ENCODE data around the gene RASL12. TPM values are rescaled to one million over a fixed set of nuclear protein-coding genes. Genes with fewer than 3 reads are reported as not detected.
"Not testable (repeated sequence)": the region's sequence is repeated elsewhere in the genome, so short reads cannot be mapped to it uniquely, and the experiment has no call there.

The RASL12 gene
- total RNA-seq, 1 donor from 2014 or later: 19.7 TPM

DNA sequence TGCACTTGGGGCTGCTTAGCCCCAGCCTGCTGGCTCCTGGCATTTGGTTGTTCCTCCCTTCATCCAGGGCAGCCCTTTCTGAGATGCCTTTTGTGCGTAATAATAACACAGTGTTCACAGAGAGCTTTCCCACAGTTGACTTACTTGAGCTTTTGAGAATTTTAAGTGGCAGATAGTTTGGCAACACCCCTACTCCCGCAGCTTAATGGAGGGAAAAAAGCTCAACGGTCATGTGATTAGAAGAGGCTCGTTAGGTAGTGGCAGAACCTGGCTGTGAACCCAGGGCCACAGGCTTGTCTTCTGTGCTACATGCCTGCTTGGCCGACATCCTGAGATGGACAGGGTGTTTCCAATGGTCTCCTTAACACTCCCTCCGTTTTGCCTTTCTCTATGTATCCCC is 13.5 kb upstream of the RASL12 start:
- DNase-seq (no peak), ATAC-seq (ENCODE audit: poor library complexity) (peak; percentile 55)
- intact Hi-C loops (cut with DNase I): loop anchor here (10.0 kb wide), 1 partner anchor 46 kb away; no protein-coding TSS in a partner anchor

DNA sequence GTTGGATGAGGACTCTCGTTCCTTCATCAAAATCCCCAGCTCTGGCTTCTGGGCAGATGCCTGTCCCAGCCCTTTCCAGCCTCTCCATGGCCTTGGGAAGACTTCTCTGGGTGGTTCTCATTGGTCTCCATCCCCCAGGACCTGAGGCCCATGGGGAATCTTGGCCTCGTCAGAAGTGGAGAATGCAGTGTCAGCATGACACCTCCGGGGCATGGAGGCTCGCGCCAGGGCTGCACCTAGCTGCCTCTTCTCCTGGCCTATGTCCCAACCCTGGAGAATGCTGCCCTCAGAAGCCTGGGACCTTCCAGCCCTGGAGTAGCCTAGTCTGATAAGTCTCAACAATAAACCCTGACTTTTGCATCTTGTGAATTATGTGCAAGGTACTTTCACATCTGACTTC is 11.8 kb upstream of the RASL12 start:
- intact Hi-C loops (cut with DNase I): no loop called here

DNA sequence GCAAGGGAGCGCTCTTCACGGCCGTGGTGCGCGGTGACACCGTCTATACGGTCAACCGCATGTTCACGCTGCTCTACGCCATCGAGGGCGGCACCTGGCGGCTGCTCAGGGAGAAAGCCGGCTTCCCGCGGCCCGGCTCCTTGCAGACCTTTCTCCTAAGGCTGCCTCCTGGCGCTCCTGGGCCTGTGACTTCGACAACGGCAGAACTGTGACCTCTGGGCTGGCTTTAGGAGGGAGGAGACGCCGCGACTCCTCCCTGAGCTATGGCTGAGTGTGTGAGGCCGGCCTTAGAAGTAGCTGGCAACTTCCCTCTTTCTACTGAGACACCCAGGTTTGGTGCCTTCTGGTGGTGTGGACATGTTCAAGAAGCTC is 10.2 kb upstream of the RASL12 start:
- DNase-seq: peak; percentile 85
- intact Hi-C loops (cut with DNase I): no loop called here
- ATAC-seq (ENCODE audit: poor library complexity): peak; percentile 63

More for the DNA sequence above, 11.8 kb upstream of the RASL12 start:
- ATAC-seq (ENCODE audit: poor library complexity): no peak
- DNase-seq: no peak

DNA sequence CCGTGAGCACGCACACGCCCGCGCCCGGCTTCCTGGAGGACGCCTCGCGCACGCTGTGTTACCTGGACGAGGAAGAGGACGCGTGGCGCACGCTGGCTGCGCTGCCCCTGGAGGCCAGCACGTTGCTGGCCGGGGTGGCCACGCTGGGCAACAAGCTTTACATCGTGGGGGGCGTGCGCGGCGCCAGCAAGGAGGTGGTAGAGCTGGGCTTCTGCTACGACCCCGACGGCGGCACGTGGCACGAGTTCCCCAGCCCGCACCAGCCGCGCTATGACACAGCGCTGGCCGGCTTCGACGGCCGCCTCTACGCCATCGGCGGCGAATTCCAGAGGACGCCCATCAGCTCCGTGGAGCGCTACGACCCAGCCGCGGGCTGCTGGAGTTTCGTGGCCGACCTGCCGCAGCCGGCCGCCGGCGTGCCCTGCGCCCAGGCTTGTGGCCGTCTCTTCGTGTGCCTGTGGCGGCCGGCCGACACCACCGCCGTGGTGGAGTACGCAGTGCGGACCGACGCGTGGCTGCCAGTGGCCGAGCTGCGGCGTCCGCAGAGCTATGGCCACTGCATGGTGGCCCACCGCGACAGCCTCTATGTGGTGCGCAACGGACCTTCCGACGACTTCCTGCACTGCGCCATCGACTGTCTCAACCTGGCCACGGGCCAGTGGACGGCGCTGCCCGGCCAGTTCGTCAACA is 9.6 kb upstream of the RASL12 start:
- no peak for DNase-seq
- intact Hi-C loops (cut with DNase I): no loop called here
- no peak for ATAC-seq (ENCODE audit: poor library complexity)

DNA sequence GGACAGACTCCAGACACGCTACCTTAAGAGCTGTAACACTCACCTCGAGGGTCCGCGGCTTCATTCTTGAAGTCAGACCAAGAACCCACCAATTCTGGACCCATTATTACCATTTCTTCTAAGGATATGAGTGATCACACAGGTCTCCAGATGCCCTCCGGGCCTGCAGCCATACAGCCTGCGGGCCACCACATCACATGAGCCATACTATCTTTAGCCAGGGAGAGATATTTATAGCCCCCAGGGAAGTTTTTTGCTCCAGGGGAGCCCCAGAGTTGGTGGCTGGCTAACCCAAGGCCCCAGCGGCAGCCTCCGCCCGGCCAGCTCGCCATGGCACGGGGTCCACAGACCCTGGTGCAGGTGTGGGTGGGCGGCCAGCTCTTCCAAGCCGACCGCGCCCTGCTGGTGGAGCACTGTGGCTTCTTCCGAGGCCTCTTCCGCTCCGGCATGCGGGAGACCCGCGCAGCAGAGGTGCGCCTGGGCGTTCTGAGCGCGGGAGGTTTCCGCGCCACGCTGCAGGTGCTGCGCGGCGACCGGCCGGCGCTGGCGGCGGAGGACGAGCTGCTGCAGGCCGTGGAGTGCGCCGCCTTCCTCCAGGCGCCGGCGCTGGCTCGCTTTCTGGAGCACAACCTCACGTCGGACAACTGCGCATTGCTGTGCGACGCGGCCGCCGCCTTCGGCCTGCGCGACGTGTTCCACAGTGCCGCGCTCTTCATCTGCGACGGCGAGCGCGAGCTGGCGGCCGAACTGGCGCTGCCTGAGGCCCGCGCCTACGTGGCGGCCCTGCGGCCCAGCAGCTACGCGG is 8.9 kb upstream of the RASL12 start, which contains the start of gene KBTBD13:
TSS of gene KBTBD13 (plus strand) at position 261 of the 805 bp plus-strand sequence. CDS start at position 331, 70 bp downstream.
- peak; percentile 81 for ATAC-seq (ENCODE audit: poor library complexity)
- intact Hi-C loops (cut with DNase I): no loop called here
- DNase-seq: no peak

DNA sequence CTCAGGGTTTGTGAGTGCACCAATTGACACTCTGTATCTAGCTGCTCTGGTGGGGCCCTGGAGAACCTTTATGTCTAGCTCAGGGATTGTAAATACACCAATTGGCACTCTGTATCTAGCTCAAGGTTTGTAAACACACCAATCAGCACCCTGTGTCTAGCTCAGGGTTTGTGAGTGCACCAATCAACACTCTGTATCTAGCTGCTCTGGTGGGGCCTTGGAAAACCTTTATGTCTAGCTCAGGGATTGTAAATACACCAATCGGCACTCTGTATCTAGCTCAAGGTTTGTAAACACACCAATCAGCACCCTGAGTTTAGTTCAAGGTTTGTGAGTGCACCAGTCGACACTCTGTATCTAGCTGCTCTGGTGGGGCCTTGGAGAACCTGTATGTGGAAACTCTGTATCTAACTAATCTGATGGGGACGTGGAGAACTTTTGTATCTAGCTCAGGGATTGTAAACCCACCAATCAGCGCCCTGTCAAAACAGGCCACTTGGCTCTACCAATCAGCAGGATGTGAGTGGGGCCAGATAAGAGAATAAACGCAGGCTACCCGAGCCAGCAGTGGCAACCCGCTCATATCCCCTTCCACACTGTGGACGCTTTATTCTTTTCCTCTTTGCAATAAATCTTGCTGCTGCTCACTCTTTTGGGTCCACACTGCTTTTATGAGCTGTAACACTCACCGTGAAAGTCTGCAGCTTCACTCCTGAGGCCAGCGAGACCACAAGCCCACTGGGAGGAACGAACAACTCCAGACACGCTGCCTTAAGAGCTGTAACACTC is 8.0 kb upstream of the RASL12 start:
- ATAC-seq (ENCODE audit: poor library complexity); DNase-seq; intact Hi-C loops (cut with DNase I): not testable (repeated sequence)

DNA sequence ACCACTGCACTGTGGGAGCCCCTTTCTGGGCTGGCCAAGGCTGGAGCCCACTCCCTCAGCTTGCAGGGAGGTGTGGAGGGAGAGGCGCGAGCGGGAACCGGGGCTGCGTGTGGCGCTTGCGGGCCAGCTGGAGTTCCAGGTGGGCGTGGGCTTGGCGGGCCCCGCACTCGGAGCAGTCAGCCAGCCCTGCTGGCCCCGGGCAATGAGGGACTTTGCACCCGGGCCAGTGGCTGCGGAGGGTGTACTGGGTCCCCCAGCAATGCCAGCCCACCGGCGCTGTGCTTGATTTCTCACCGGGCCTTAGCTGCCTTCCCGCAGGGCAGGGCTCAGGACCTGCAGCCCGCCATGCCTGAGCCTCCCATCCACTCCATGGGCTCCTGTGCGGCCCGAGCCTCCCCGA is 7.2 kb upstream of the RASL12 start:
- intact Hi-C loops (cut with DNase I); DNase-seq; ATAC-seq (ENCODE audit: poor library complexity): not testable (repeated sequence)

DNA sequence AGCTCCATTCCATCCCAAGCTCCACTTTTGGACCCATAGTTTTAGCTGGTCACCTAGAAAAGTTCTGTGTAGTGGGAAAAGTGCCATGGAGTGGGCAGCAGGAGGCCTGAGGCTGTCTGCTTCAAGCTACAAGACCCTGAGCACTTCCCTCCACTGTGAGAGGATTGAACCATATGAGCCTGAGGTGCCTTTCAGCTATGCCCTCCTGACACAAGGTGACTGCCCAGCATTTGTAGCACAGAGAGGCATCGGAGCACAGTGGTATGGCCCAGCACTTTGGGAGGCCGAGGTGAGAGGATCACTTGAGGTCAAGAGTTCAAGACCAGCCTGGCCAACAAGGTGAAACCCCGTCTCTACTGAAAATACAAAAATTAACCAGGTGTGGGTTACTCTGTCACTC is 4.8 kb upstream of the RASL12 start:
- intact Hi-C loops (cut with DNase I): no loop called here
- ATAC-seq (ENCODE audit: poor library complexity): no peak
- DNase-seq: no peak

DNA sequence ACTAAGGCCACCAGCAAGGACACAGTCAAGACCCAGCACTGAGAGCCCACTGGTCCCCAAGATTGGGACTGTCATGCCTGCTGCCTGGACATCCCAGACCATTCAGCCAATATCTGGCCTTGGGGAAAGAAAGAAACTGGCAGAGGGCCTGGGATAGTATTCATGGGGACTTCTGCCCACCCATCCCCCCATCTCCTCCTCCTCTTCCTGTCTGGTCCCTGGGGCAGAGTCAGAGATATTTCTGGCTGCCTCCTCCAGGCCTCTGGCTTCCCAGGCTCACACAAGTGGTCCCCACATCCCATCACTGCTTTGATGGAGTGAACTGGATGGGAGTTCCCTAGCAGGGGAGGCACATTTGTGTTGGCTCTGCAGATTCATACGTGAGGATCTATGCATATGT is 4.2 kb upstream of the RASL12 start:
- DNase-seq (no peak), ATAC-seq (ENCODE audit: poor library complexity) (peak; percentile 16)
- intact Hi-C loops (cut with DNase I): no loop called here

DNA sequence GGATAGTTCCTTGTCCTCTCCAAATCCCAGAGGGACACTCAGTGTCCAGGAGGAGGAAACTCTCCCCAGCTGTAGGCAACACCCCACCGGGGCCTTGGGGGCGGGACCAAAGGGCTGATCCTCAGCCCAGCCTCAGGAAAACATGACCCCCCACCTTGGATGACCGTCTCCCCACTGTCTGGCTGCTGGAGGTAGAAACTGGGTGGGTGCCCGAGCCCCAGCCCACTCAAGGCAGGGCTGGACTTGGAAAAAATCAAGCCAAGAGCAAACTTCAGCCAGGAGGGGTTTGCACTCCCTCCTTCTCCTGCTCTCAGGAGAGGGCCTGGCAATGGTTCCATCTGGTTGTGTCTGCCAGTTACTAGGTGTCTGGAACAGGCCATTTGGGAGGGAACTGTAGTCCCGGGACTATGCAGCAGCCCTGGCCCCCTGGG is 3.6 kb upstream of the RASL12 start:
- DNase-seq (peak; percentile 76), ATAC-seq (ENCODE audit: poor library complexity) (peak; percentile 72)
- intact Hi-C loops (cut with DNase I): no loop called here

DNA sequence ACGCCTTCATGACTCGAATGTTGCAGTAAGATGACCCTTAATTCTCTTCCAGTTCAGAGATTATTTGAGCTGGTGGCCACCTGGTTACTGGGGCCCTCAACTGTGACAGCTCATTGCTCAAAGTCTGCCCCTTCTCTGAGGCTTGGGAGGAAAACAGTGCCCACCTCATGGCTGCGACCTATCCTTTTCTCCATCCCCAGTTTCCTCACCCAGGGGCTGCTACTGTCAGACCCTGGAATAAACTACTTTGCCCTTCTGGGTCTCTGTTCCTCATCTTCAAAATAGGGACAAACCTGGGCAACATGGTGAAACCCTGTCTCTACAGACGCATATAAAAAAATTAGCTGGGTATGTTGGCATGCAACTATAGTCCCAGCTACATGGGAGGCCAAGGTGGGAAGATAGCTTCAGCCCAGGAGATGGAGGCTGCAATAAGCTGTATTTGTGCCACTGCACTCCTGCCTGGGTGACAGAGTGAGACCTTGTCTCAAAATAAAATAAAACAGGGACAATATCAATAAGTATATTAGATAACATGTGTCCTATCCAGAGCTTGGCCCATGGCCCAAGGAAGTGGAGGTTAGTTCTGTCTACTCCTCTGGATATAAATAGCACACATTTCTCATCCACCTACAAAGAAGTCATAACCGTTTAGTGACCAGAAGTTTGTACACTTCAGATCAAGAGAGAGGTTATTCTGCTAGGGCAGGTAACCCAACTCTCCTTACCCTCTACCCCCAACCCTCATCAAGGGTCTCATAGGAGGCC is 2.2 kb upstream of the RASL12 start:
- intact Hi-C loops (cut with DNase I): no loop called here
- DNase-seq (no peak), ATAC-seq (ENCODE audit: poor library complexity) (peak; percentile 34)

DNA sequence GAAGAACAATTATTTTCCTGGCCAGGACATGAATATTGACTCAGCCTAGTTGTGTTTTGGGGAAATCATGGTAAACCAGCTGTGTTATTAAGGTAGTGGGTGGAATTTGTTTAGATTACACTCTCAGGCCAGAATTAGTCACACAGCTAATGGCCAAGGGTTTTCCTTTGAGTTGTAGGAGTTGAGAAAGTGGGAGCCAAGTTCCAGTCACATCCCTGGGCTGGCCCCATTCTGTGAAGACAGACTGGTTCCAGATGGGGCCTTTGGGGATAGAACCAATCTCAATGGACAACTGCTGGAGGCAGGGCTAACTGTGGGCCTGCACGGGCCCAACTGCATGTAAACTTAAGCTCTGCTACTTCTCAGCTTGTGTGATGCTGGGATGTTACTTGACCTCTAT is 1.4 kb upstream of the RASL12 start:
- DNase-seq: no peak
- intact Hi-C loops (cut with DNase I): no loop called here
- peak; percentile 44 for ATAC-seq (ENCODE audit: poor library complexity)

DNA sequence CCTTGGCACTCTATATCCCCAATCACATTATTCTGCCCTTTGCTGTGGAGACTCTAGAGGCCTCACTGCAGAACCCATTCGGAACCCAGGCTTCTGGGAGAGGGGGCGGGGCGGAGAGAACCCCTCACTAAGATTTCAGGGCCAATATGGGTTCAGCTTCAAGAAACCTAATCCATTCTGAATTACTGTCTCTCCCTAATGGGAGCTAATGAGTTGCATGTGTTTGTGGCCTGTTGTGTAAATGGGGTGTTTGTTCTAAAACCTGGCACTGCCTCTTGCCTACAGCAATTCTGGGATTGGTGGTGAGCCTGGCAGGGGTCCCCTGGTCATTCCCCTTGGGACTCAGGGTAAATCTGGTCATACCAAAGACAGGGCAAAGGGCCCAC is 605 bp upstream of the RASL12 start:
- no peak for ATAC-seq (ENCODE audit: poor library complexity)
- intact Hi-C loops (cut with DNase I): no loop called here

DNA sequence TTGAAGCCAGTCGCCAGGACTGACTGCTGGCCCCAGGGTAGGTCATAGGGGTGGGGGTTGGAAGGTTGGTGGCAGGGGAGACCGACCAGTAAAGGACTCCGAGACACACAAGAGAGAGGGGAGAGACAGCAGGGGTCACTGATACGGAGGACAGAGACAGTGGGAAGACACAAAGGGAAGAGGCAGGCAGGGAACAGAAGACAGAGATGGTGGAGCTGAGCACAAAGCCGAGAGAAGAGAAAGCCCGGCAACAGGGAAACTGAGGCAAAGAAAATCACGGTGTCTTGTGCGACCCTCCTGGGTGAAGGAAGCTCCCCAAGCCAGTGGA is 510 bp downstream of the RASL12 start:
- intact Hi-C loops (cut with DNase I): no loop called here
- ATAC-seq (ENCODE audit: poor library complexity) (no peak), DNase-seq (no peak)

More for the DNA sequence above, 605 bp upstream of the RASL12 start:
- DNase-seq: no peak

DNA sequence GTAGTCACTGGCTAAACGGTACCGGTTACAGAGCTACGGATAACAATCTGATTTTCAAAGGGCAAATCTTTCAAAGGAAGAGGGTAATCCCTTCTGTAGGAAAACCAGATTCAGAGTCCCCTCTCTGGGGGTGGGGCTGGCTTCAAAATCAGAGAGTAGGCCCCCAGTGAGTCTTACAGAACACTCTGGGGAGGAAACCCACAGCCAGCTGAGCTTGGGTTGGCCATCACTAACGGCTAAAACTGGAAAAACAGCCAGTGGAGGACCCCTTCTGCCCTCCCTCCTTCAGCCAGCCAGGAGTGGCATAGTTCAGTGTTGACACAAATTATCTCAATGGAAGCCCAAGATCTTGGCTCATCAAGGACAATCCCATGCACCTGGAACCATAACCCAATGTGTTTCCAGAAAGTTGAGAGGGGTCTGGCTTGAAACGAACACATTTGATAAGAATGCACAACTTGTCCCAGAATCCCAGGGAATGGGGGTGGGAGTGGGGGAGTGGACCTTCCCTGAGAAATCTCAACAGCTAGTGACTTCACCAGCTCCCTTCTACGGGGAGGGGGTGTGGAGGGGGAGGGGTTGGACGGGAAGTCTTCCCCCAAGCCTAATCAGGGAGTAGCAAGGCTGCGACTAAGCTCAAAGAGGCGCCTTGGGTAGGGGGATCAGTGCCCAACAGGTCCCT is 1.0 kb downstream of the RASL12 start:
- intact Hi-C loops (cut with DNase I): no loop called here
- DNase-seq (no peak), ATAC-seq (ENCODE audit: poor library complexity) (no peak)

DNA sequence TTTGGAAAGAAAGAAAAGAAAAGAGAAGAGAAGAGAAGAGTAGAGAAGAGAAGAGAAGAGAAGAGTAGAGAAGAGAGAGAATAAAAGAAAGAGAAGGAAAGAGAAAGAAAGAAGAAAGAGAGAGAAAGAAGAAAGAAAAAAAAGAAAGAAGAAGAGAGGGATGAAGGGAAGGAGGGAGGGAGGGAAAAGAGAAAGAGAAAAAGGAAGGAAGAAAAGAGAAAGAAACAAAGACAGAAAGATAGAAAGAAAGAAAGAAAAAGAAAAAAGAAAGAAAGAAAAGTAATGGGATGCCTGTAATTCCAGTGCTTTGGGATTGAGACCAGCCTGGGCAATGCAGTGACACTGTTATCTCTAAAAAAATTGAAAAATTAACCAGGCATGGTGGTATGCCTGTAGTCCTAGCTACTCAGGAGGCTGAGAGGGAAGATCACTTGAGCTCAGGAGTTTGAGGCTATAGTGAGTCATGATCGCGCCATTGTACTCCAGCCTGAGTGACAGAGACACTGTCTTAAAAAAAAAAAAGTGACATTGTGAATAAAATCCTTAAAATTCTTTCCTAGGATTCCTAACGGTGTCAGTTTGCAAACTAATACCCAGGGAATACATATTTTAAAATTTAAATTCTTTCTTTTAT is 1.7 kb downstream of the RASL12 start:
- ATAC-seq (ENCODE audit: poor library complexity): no peak
- DNase-seq: no peak
- intact Hi-C loops (cut with DNase I): no loop called here

DNA sequence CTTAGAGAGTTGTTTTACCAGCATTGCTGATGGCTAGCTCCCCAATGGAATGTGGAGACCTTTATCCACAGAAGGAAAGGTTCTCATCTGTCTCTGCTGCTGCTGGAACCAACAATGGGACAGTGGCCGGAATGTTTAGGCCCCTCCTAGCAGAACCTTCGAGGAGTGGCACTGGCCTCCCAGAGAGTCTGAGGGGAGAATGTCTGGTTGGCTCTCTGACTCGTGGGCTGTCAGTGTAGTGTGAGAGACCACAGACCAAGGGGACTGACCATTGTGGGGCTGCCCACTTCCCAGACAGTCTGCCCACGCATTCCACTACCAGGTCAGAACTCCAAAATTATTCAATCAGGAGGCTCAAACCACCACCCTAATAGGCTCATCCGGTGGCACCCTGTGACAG is 5.1 kb downstream of the RASL12 start:
- ATAC-seq (ENCODE audit: poor library complexity): no peak
- no peak for DNase-seq
- intact Hi-C loops (cut with DNase I): no loop called here

DNA sequence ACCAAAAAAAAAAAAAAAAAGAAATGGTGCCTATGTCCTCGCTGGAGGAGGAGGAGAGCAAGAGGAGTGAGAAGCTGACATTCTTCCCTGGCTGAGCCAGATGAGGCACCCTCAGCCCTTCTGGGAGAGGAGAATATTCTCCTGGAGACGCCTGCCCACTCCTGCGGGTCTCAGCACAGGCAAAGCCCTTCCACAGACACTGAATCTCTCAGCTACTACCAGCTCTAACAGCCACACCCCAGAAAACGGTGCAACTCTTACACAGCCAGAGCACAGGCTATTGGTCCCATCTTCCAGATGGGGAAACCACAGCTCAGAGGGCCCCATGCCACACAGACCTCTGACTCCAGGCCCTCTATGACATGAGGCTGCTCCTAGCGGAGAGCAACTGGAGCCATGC is 5.7 kb downstream of the RASL12 start:
- DNase-seq (no peak), ATAC-seq (ENCODE audit: poor library complexity) (no peak)
- intact Hi-C loops (cut with DNase I): no loop called here
